PC-3 (cell line): ENCODE measurements around the gene SPG7.

ENCODE experiments used
- EZH2phosphoT487 ChIP-seq: fragments of 300-600 bp; sonication (generic); IDR thresholded peaks from 2 replicates; pipeline ENCODE4 v1.6.1; 2018; ENCODE audit warnings: mild to moderate bottlenecking, antibody characterized with exemption, low read length, borderline replicate concordance
- TF ChIP-seq, protein P1 (sequence below): fragments of 300-600 bp; sonication (generic); conservative IDR thresholded peaks from 2 replicates; pipeline ENCODE4 v1.5.1; 2017; ENCODE audit warnings: antibody characterized with exemption, low read depth, mild to moderate bottlenecking, low read length

GRCh38 chr16:89490439-89491237 lies 17.6 kb upstream of the SPG7 start, which contains the start of gene ANKRD11:
- TF ChIP-seq, protein P1, sequence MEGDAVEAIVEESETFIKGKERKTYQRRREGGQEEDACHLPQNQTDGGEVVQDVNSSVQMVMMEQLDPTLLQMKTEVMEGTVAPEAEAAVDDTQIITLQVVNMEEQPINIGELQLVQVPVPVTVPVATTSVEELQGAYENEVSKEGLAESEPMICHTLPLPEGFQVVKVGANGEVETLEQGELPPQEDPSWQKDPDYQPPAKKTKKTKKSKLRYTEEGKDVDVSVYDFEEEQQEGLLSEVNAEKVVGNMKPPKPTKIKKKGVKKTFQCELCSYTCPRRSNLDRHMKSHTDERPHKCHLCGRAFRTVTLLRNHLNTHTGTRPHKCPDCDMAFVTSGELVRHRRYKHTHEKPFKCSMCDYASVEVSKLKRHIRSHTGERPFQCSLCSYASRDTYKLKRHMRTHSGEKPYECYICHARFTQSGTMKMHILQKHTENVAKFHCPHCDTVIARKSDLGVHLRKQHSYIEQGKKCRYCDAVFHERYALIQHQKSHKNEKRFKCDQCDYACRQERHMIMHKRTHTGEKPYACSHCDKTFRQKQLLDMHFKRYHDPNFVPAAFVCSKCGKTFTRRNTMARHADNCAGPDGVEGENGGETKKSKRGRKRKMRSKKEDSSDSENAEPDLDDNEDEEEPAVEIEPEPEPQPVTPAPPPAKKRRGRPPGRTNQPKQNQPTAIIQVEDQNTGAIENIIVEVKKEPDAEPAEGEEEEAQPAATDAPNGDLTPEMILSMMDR: no peak
- TF ChIP-seq EZH2phosphoT487: no peak
